Mucosa of descending colon (tissue), 3 donors: Measurements from ENCODE around the gene HDAC9. TPM values are rescaled to one million over a fixed set of nuclear protein-coding genes. Genes with fewer than 3 reads are reported as not detected.

Source experiments
- ATAC-seq: fragments of 200-7000 bp; cut with Tn5 transposase; one replicate; pipeline ENCODE4 v1.9.1; 2020; ENCODE audit warnings: mild to moderate bottlenecking, moderate library complexity
- DNase-seq, 3 donors: peaks; one replicate each; pipeline ENCODE4 v3.0.0-alpha.2; 2020
- H3K36me3 ChIP-seq: fragments of 200-600 bp; one replicate; pipeline ENCODE4 v1.8.0; 2021; ENCODE audit warnings: low read depth, mild to moderate bottlenecking
- H3K4me1 ChIP-seq: fragments of 200-600 bp; one replicate; pipeline ENCODE4 v1.8.0; 2021; ENCODE audit warnings: low read depth, mild to moderate bottlenecking
- H3K4me3 ChIP-seq: fragments of 200-600 bp; one replicate; pipeline ENCODE4 v1.8.0; 2021; ENCODE audit warnings: mild to moderate bottlenecking
- H3K9me3 ChIP-seq: fragments of 200-600 bp; one replicate; pipeline ENCODE4 v1.8.0; 2021; ENCODE audit warnings: mild to moderate bottlenecking
- CTCF ChIP-seq: fragments of 200-600 bp; IDR thresholded peaks from one replicate; pipeline ENCODE4 v1.8.0; 2022; ENCODE audit warnings: antibody characterized with exemption, mild to moderate bottlenecking
- intact Hi-C, 2 donors: fragments of 100-400 bp; cut with DNase I in 1 of 2; cut with micrococcal nuclease in 1 of 2; formaldehyde crosslinking; loops; one replicate each; pipeline versions ENCODE4 v1.11.0 to v1.11.1; 2022; cut with DNase I, micrococcal nuclease
- total RNA-seq, 3 donors: library from RNA; stranded (reverse); fragmentation: NEBNext Ultra II Directional in 2 of 3; extraction: Animal tissue kit (Norgen Biotek cat#: 25700) in 2 of 3; gene quantifications; one replicate each; pipeline versions ENCODE4 v1.2.1 to v1.2.4, GENCODE V29; 2021 to 2023
- donor health status: DM: no; HTN: no; CAD: no; lungs with moderate emphysema.
- donor health status: DM: no; HTN: no; CAD: no.
- donor health status: DM: no; HTN: yes; CAD: no.

The HDAC9 gene
- total RNA-seq, 3 donors from 2014 or later = 16.0 to 20.4 (median 17.5) TPM

DNA sequence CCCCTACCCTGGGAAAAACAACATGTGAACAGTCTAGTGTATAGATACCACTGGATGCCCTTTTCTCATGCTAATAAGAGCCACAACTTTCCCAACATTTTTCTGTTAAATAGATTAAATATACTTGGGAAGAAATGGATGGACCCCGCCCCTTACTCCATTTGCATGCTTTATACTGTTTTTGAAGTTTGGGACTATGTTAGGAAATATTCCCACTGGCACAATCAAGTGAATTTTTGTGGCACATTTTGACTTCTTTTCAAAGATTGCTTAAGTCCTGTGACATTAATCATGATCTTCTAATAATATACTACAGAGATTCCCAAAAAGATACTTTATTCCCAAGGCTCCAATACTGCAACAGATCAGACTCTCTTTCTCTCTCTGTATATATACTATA, 405.3 kb downstream of the HDAC9 start:
- Histone ChIP-seq H3K9me3 (no peaks in the 10 kb centered on the region), H3K36me3 (no peaks in the 10 kb centered on the region), H3K4me1 (no peaks in the 10 kb centered on the region), H3K4me3 (no peak overlapping the region)
- DNase-seq (no peak), ATAC-seq (no peak)
- intact Hi-C loops = no loop called here
- TF ChIP-seq CTCF = no peak

DNA sequence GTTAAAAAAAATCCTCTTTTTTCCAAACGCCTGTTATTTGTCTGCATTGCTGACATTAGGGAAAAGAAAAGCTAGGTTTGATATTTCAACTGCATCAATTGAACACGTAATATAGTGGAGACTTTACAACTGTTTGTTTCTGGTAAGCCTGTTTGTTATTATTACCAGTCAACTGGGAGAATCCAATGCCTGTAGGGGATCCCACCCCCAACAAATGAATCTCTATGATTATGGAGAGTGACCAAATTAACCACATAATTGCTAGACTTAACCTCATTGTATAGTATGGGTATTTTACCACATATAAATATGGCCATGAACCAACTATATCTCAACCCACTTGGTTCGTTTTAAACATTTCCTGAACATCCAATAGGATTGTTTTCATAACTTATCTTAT, 405.8 kb downstream of the HDAC9 start:
- no peaks in the 10 kb centered on the region for H3K4me1 ChIP-seq
- ATAC-seq = no peak
- no peaks in the 10 kb centered on the region for H3K9me3 ChIP-seq
- DNase-seq = no peak
- intact Hi-C loops = no loop called here
- no peak for TF ChIP-seq CTCF
- H3K36me3 ChIP-seq = no peaks in the 10 kb centered on the region
- no peak overlapping the region for H3K4me3 ChIP-seq

- Histone ChIP-seq H3K4me1 (no peaks in the 10 kb centered on the region), H3K9me3 (no peaks in the 10 kb centered on the region), H3K36me3 (no peaks in the 10 kb centered on the region), H3K4me3 (no peak overlapping the region)
- no peak for ATAC-seq
- TF ChIP-seq CTCF = no peak
- intact Hi-C loops = no loop called here
- DNase-seq = no peak
These were observed 406.5 kb downstream of the HDAC9 start for GRCh38 chr7:18901982-18902421.

- no peak for DNase-seq
- Histone ChIP-seq H3K36me3 (no peaks in the 10 kb centered on the region), H3K9me3 (no peaks in the 10 kb centered on the region), H3K4me1 (no peaks in the 10 kb centered on the region), H3K4me3 (no peak overlapping the region)
- no peak for TF ChIP-seq CTCF
- no peak for ATAC-seq
- intact Hi-C loops = no loop called here
These were observed 407.3 kb downstream of the HDAC9 start for GRCh38 chr7:18902892-18903291.

- Histone ChIP-seq H3K4me3 (no peak overlapping the region), H3K4me1 (no peaks in the 10 kb centered on the region), H3K36me3 (no peaks in the 10 kb centered on the region), H3K9me3 (no peaks in the 10 kb centered on the region)
- DNase-seq (no peak), ATAC-seq (no peak)
- TF ChIP-seq CTCF = no peak
- intact Hi-C loops = no loop called here
These were observed 408.1 kb downstream of the HDAC9 start for GRCh38 chr7:18903695-18904094.

- intact Hi-C loops = no loop called here
- TF ChIP-seq CTCF = no peak
These were observed 409.9 kb downstream of the HDAC9 start for GRCh38 chr7:18905316-18905943.

More at GRCh38 chr7:18905316-18905943, 409.9 kb downstream of the HDAC9 start:
- H3K4me3 ChIP-seq = no peak overlapping the region
- DNase-seq = no peak
- H3K9me3 ChIP-seq = no peaks in the 10 kb centered on the region
- ATAC-seq = no peak
- no peaks in the 10 kb centered on the region for H3K4me1 ChIP-seq
- H3K36me3 ChIP-seq = no peaks in the 10 kb centered on the region
